Bone marrow (tissue), 2 donors: ENCODE measurements around the gene ITGAE.
"Not testable (repeated sequence)": the region's sequence is repeated elsewhere in the genome, so short reads cannot be mapped to it uniquely, and the experiment has no call there.

Source experiments
- DNase-seq, 2 donors: peaks; one replicate each; lab custom pipeline; 2025; lab: John Stamatoyannopoulos, UW

Gene ITGAE

GRCh38 chr17:3761036-3761917, 39.7 kb downstream of the ITGAE start:
- no peak for DNase-seq

GRCh38 chr17:3759597-3760216, 41.3 kb downstream of the ITGAE start:
- no peak for DNase-seq

GRCh38 chr17:3755335-3756030, 45.5 kb downstream of the ITGAE start:
- DNase-seq = no peak

DNA sequence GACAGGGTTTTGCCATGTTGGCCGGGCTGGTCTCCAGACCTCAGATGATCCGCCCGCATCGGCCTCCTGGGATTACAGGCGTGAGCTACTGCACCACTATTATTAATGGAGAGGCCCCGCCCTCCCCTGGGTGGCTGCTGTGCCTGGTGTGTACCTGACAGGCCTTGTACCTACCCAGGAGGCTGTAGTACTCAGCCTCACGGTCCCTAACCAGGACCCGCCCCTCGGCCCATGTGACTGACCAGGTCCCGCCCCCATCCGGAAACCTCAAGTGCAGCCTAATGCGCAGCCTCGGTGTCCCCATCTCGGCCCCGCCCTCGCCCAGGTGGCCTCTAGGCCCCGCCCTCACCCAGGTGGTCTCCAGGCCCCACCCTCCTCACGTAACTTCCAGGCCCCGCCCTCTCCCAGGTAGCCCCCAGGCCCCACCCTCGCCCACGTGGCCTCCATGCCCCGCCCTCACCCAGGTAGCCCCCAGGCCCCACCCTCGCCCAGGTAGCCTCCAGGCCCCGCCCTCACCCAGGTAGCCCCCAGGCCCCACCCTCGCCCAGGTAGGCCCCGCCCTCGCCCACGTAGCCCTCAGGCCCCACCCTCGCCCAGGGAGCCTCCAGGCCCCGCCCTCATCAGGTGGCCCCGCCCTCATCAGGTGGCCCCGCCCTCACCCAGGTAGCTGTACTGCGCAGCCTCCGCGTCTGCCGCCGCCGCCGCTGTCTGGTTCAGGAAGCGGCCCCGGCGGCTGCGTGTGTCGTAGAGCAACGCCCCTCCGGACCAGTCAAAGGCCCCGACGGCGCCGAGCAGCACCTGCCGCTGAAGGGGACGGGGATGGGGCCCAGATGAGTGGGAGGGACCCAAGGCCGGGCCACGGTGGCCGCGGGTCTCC, 46.3 kb downstream of the ITGAE start:
- DNase-seq = no peak

- no peak for DNase-seq
These were observed 46.9 kb downstream of the ITGAE start for GRCh38 chr17:3754066-3754457.

DNA sequence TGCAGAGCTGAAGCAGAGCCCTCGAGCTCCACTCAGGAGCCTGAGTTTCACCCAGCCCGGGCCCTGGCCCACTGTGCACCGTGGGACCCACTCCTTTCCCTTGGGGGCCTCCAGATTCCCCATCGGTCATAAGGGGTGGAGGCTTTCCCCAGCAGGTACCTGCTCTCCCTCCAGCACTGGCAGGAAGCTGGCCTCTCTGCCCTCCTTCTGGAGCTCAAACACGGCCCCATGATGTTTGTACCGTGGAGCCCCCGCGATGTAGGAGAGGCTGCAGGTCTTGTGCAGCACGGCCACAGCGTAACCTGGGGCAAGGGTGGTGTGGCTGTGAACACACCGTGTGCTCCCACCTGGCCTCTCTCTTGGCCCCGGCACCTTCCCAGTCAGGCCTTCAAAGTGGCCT, 47.4 kb downstream of the ITGAE start:
- DNase-seq = no peak

GRCh38 chr17:3751836-3752235, 49.2 kb downstream of the ITGAE start:
- no peak for DNase-seq

GRCh38 chr17:3750926-3751325, 50.1 kb downstream of the ITGAE start:
- no peak for DNase-seq

- no peak for DNase-seq
These were observed 50.7 kb downstream of the ITGAE start for GRCh38 chr17:3750296-3750695.

- DNase-seq = no peak
These were observed 52.4 kb downstream of the ITGAE start for GRCh38 chr17:3748576-3748975.

GRCh38 chr17:3747805-3748204, 53.2 kb downstream of the ITGAE start:
- DNase-seq = no peak

- no peak for DNase-seq
These were observed 55.9 kb downstream of the ITGAE start for GRCh38 chr17:3745071-3745470.

- DNase-seq = no peak
These were observed 57.0 kb downstream of the ITGAE start for GRCh38 chr17:3744014-3744413.

DNA sequence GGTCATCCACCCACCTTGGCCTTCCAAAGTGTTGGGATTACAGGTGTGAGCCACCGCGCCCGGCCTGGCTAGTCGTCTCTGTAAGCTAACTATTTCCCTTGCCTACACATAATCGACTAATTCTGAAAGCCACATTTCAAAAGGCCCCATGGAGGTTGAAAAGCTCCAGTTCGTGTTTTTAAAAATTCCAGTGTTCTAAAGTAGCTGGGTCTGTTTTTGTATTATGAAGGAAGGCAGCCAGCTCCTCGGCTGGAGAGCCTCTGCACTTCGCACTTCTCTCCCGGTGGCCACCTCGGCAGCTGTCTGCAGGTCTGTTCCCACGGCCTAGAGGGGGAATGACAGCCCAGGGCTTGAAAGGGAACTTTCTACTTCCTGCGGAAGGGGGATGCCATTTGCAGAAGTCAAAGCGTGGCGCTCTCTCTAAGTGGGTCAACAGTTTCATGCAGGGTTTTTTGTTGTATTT, 60.3 kb downstream of the ITGAE start:
- DNase-seq = peak in 1 of 2 donors; percentile 84

- no peak for DNase-seq
These were observed 61.4 kb downstream of the ITGAE start for GRCh38 chr17:3739422-3740124.

DNA sequence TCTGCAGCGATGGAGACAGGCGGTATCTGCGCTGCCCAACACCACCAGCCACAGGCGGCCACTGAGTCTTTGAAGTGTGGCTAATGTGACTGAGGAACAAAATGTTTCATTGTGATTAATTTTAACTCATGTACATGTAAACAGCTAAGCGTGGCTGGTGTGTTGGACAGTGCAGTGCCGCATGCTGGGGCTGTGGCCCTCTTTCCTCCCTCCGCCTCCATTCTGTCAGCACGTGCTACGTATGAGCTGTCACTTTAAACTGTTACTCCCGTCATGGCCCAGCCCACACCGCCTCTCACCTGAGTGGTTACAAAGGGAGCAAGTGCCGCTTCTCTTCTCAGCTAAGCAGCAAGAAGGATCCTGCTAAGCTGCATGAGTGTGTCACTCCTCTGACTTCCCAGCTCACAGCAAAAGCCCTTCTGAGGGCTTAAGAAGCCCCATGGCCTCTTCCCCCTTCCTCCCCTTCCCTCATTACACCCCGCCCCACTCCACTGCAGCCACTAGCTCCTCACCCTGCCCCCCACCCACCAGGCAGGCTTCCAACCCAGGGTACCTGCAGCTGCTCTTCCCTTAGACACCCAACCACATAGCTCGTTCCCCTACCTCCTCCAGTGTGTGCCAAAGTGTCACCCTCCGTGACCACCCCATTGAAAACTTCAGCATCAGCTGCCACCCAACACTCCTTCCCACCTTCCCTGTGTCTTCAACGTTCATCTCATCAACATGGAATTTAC, 62.3 kb downstream of the ITGAE start:
- DNase-seq = no peak

GRCh38 chr17:3735515-3735914, 65.5 kb downstream of the ITGAE start:
- DNase-seq = no peak

GRCh38 chr17:3734911-3735276, 66.1 kb downstream of the ITGAE start:
- DNase-seq = not testable (repeated sequence)

DNA sequence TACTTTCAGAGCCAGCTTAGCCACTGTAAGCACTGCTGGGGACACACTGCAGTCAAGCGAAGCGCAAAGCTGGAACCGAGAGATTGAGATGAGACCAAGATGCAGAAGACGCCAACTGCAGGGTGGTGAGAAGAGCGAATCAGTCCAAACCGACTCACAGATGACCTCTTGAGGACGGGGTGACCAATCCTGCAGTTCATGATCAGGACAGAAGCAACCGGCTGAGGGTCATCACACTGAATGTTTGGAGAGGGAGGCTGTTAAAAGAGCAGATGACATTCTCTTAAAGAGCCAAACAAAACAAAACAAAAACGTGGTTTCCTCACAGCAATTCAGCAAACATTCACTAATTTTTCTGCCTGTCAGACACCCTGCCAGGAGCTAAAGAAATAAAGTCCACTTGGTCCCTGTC, 68.8 kb downstream of the ITGAE start:
- no peak for DNase-seq

- DNase-seq = no peak
These were observed 70.0 kb downstream of the ITGAE start for GRCh38 chr17:3730881-3731429.
